Testis (tissue), 3 donors: Measurements from ENCODE around the gene COL6A5. TPM values are rescaled to one million over a fixed set of nuclear protein-coding genes. Genes with fewer than 3 reads are reported as not detected.

ENCODE experiments used
- DNase-seq: peaks from one replicate; pipeline ENCODE4 v3.0.0-alpha.2; 2019
- H3K27ac ChIP-seq, 2 donors: fragments of 200-600 bp; sonication (generic); one replicate each; pipeline ENCODE4 v1.5.1; 2019
- H3K27me3 ChIP-seq: fragments of 200-600 bp; sonication (generic); one replicate; pipeline ENCODE4 v1.5.1; 2019
- H3K36me3 ChIP-seq: fragments of 200-600 bp; sonication (generic); one replicate; pipeline ENCODE4 v1.5.1; 2017; ENCODE audit warnings: low read depth; ENCODE audit errors: missing control alignments
- H3K4me1 ChIP-seq: fragments of 200-600 bp; sonication (generic); one replicate; pipeline ENCODE4 v1.5.1; 2019
- H3K4me3 ChIP-seq, 2 donors: fragments of 200-600 bp; sonication (generic); one replicate each; pipeline ENCODE4 v1.5.1; 2017 to 2019
- H3K9me3 ChIP-seq: fragments of 200-600 bp; sonication (generic); one replicate; pipeline ENCODE4 v1.5.1; 2017
- POLR2A ChIP-seq: fragments of 450-650 bp; IDR thresholded peaks from one replicate; pipeline ENCODE4 v1.6.1; 2017; ENCODE audit warnings: antibody characterized with exemption, mild to moderate bottlenecking, moderate library complexity
- WGBS, 2 donors: methylation state at CpG; one replicate each; pipeline ENCODE4 v1.1.5; 2018; 5-methylcytosine and 5-hydroxymethylcytosine counted together
- intact Hi-C: fragments of 100-400 bp; cut with DNase I; formaldehyde crosslinking; loops from one replicate; pipeline ENCODE4 v1.15.1; 2023; ENCODE audit warnings: low total_unique reads
- polyA plus RNA-seq: library from polyadenylated mRNA; stranded (reverse); fragments of 350-450 nt; fragmentation: Illumina TruSeq; extraction: RNeasy Lipid Tissue Mini Kit (QIAGEN cat#74804); gene quantifications from one replicate; pipeline ENCODE4 v1.2.3, GENCODE V29; 2014; ENCODE audit warnings: low read depth, low replicate concordance; ENCODE audit not compliant: insufficient read depth
- total RNA-seq, 2 donors: library from RNA; depleted of rRNA; stranded (reverse); fragments of >200 nt; gene quantifications; one replicate each; pipeline ENCODE4 v1.2.3, GENCODE V29; 2016
- TF ChIP-seq, protein P1 (sequence below), 3 experiments: fragments of 450-650 bp in 2 of 3; fragments of 200-600 bp in 1 of 3; sonication (generic) in 1 of 3; IDR thresholded peaks; one replicate each; pipeline ENCODE4 v1.5.1; 2016 to 2019; ENCODE audit warnings: antibody characterized with exemption in 3 of 3, mild to moderate bottlenecking in 2 of 3, moderate library complexity in 1 of 3

The COL6A5 gene
- total and polyA plus RNA-seq, 3 donors from 2014 or later = 1.5 to 2.6 (median 2.0) TPM

GRCh38 chr3:130459944-130460343 is 114.5 kb downstream of the COL6A5 start:
- Histone ChIP-seq H3K27ac (no peak overlapping the region), H3K27me3 (no peaks in the 10 kb centered on the region), H3K4me1 (no peaks in the 10 kb centered on the region), H3K36me3 (no peaks in the 10 kb centered on the region), H3K4me3 (no peak overlapping the region), H3K9me3 (no peaks in the 10 kb centered on the region)
- TF ChIP-seq, protein P1, sequence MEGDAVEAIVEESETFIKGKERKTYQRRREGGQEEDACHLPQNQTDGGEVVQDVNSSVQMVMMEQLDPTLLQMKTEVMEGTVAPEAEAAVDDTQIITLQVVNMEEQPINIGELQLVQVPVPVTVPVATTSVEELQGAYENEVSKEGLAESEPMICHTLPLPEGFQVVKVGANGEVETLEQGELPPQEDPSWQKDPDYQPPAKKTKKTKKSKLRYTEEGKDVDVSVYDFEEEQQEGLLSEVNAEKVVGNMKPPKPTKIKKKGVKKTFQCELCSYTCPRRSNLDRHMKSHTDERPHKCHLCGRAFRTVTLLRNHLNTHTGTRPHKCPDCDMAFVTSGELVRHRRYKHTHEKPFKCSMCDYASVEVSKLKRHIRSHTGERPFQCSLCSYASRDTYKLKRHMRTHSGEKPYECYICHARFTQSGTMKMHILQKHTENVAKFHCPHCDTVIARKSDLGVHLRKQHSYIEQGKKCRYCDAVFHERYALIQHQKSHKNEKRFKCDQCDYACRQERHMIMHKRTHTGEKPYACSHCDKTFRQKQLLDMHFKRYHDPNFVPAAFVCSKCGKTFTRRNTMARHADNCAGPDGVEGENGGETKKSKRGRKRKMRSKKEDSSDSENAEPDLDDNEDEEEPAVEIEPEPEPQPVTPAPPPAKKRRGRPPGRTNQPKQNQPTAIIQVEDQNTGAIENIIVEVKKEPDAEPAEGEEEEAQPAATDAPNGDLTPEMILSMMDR (IDR thresholded peaks at IDR 0.05) = no peak
- no peak for TF ChIP-seq POLR2A
- no peak for DNase-seq
- intact Hi-C loops = no loop called here

DNA sequence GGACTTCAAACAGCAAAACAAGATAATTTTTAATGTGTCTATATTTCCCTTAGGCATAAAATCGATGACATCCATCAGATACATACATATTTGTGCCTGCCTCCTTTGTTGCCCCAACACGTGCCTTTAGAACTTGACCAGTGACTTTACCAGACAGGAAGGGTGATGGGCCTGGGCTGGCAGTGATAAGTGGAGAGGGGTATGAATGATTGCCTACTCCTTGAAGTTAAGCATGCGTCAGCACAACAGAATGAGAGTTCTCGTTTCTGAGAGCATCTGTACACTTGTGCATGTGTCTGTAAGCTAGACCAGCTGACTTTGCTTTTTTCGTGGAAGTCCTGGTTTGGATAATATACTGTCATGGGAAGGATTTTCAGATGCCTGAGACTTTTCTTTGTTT is 116.6 kb downstream of the COL6A5 start:
- Histone ChIP-seq H3K36me3 (no peaks in the 10 kb centered on the region), H3K9me3 (no peaks in the 10 kb centered on the region), H3K27me3 (no peaks in the 10 kb centered on the region), H3K4me3 (no peak overlapping the region), H3K27ac (no peak overlapping the region), H3K4me1 (no peaks in the 10 kb centered on the region)
- WGBS, 2 donors = 67% methylated on average over 5 of the region's 5 CpGs
- TF ChIP-seq POLR2A = no peak
- TF ChIP-seq, protein P1 (IDR thresholded peaks at IDR 0.05) = no peak
- DNase-seq = no peak
- intact Hi-C loops = no loop called here

DNA sequence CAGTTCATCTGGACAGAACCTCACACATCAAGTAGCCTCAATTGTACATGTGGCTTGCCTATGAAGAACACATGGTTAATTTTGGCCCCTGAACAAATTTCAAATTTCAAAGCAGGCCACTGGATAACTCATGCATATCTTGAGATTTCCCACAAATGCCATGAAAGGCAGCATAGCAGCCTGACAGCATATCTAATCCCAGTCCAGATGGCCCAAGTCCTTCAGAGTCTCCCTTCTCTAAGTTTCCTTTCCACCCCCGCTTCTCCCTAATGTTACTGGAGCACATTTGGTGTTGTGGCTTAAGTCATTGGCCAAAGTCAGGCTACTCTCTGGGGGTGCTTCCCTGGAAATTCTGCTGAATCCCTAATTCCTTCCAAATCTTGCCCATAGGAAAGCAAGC is 117.7 kb downstream of the COL6A5 start:
- WGBS, 2 donors = 94 to 100% methylated on average over 1 of the region's 1 CpG

GRCh38 chr3:130465521-130465920 is 120.0 kb downstream of the COL6A5 start:
- H3K36me3 ChIP-seq = no peaks in the 10 kb centered on the region
- no peak overlapping the region for H3K4me3 ChIP-seq
- intact Hi-C loops = no loop called here
- H3K9me3 ChIP-seq = no peaks in the 10 kb centered on the region
- H3K4me1 ChIP-seq = no peaks in the 10 kb centered on the region
- no peak for TF ChIP-seq POLR2A
- TF ChIP-seq, protein P1 (IDR thresholded peaks at IDR 0.05) = no peak
- no peaks in the 10 kb centered on the region for H3K27me3 ChIP-seq
- DNase-seq = no peak
- 73 to 87% methylated on average over 2 of the region's 2 CpGs for WGBS, 2 donors
- no peak overlapping the region for H3K27ac ChIP-seq

More for the DNA sequence above, 117.7 kb downstream of the COL6A5 start:
- Histone ChIP-seq H3K4me1 (no peaks in the 10 kb centered on the region), H3K9me3 (no peaks in the 10 kb centered on the region), H3K36me3 (no peaks in the 10 kb centered on the region), H3K27me3 (no peaks in the 10 kb centered on the region), H3K4me3 (no peak overlapping the region), H3K27ac (no peak overlapping the region)
- TF ChIP-seq POLR2A = no peak
- TF ChIP-seq, protein P1 (IDR thresholded peaks at IDR 0.05) = no peak
- DNase-seq = no peak
- intact Hi-C loops = no loop called here

GRCh38 chr3:130468311-130468710 is 122.8 kb downstream of the COL6A5 start:
- no peak overlapping the region for H3K27ac ChIP-seq
- no peaks in the 10 kb centered on the region for H3K36me3 ChIP-seq
- intact Hi-C loops = no loop called here
- no peaks in the 10 kb centered on the region for H3K4me1 ChIP-seq
- TF ChIP-seq, protein P1 (IDR thresholded peaks at IDR 0.05) = no peak
- TF ChIP-seq POLR2A = no peak
- H3K27me3 ChIP-seq = no peaks in the 10 kb centered on the region
- no peaks in the 10 kb centered on the region for H3K9me3 ChIP-seq
- no peak for DNase-seq
- 93 to 100% methylated on average over 1 of the region's 1 CpG for WGBS, 2 donors
- no peak overlapping the region for H3K4me3 ChIP-seq
